GM21390 (cell line): ENCODE data around the gene GNLY.
"Not testable (repeated sequence)": the region's sequence is repeated elsewhere in the genome, so short reads cannot be mapped to it uniquely, and the experiment has no call there.

ENCODE experiments used
- ATAC-seq: cut with Tn5 transposase; IDR thresholded peaks from one replicate; pipeline ENCODE4 v1.9.1; 2021; ENCODE audit not compliant: unreplicated experiment

The GNLY gene

DNA sequence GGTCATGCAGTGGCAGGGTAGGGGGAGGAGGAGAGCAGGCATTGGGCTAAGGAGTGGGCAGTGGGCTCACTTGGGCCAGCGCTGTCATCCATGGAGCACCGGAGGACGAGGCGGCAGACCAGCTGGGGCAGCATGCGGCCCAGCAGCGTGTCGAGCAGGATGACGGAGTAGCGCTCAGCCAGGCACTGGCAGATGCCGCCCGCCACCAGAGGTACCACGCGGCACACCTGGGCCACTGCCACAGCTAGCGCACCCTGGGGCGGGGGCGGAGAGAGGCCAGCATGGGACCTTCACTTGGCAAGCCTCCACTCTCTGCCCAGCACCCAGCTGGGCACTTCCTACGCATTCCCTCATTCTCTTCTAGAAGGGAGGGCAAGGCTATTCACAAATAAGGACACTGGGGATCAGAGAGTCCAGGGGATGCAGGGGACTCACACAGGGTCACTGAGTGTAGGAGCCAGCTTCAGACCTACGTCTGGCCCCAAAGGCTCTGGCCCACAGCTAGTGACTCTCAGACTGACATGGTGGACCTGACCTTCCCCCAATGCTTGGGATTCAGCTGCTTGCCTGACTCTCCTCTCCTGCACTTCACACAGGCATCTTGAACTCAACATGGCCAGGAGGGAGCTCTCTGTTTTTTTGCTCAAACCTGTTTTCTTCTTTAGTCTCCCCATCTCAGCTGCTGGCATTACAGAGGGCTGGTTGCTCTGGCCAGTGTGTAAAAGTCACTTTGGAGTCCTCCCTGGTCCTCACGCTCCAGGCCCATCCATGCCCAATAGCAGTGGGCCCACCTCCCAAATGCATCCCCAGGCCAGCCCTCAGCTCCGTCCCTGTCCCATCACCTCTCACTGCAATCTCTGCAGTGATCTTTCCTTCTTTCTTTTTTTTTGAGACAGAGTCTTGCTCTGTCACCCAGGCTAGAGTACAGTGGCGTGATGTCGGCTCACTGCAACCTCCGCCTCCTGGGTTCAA is 30.3 kb upstream of the GNLY start:
- no peak for ATAC-seq

DNA sequence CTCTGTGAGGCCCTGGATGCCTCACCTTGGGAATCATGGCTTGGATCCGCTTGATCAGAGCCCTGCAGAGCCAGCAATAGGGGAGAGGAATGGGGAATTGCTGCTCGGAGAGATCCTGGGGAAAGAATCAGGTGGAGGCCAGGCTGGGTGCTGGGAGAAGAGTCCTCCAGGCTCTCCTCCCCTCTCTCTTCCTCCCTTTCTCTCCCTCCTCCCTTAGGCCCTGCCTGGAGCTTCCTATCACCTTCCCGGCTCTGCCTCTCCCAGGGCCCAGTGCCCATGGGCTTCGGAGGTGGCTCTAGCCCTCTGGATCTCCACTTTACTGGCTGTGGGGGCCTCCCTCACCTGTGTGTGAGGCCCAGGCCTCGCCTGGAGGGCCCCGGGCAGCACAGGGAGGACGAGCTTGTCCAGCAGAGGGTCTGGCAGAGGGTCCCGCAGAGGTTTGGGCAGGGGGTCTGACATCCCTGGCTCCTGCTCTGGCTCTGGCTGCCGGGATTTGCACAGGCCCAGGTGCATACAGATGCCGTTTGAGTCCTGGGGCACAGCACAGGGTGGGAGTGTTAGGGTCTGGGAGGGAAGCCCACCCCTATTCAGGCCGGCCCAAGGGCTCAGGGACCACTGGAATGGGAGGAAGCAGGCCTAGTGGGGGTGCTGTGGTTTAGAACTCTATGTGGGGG is 28.8 kb upstream of the GNLY start:
- ATAC-seq = no peak

DNA sequence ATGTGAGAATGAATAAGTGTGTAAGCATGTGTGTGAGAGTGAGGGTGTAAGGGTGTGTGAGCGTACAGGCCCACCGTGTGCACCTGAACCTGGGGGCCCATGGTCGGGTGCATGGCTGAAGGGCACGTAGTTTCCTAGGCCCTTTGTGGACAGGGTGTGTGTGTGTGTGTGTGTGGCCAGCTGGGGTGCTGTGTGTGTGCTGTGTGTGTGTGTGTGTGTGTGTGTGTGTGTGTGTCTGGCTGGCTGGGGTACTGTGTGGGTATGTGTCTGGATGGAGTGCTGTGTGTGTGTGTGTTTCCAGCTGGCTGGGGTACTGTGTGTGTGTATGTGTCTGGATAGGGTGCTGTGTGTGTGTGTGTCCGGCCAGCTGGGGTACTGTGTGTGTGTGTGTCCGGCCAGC is 28.1 kb upstream of the GNLY start:
- no peak for ATAC-seq

DNA sequence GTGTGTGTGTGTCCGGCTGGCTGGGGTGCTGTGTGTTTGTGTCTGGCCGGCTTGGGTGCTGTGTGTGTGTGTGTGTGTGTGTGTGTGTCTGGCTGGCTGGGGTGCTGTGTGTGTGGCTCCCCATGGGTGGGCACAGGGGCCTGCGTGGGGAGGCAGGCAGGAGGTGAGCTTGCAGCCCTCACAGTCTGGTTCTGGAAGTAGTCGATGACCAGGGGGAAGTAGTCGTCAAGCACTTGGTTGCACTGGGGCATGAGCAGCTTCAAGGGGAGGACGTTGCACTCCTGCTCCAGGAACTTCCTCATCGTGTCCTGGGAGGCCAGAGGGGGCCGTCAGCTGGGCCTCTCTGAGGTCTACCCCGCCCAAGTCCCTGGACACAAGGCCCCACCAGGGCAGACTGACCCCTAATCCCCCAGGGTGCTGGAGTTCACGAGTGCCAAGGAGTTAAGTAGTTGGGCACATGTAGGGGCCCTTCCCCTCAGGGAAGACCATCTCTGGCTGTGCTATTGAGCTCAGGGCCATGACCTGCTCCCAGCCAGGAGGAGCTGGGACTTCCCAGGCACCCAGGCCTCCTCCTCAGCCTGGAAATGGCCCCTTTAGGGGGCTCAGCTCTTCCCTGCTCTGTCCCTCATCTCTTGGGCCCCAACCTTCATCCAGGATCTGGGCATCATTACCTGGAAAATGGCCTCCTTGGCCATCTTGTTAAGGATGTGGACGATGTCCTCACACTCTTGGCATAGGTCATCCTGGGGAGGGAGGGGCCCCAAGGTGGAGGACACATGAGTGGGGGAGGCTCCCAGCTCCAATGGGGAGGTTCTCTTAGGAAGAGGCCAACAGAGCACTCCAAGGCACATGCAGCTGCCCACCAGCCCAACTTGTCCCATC is 27.5 kb upstream of the GNLY start:
- ATAC-seq = no peak

DNA sequence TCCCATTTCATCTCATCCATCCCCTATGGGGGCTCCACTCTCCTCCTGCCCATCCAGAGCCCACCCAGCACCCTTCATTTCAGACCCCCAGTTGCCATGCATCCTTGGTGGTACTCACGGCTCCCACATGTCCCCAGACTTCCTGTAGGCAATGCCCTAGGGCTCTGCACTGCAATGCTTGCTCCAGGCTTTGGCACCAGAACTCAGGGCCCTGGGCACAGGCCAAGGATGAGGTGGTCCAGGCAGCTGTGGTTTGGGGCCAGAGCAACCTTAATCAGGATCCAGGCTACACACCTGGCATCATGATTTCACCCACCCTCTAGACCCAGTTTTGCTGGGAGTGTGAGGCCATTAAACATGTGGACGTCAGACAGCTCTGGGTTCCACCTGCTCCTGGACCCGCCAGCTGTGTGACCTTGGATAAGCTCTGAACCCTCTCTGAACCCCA is 26.6 kb upstream of the GNLY start:
- ATAC-seq = no peak

DNA sequence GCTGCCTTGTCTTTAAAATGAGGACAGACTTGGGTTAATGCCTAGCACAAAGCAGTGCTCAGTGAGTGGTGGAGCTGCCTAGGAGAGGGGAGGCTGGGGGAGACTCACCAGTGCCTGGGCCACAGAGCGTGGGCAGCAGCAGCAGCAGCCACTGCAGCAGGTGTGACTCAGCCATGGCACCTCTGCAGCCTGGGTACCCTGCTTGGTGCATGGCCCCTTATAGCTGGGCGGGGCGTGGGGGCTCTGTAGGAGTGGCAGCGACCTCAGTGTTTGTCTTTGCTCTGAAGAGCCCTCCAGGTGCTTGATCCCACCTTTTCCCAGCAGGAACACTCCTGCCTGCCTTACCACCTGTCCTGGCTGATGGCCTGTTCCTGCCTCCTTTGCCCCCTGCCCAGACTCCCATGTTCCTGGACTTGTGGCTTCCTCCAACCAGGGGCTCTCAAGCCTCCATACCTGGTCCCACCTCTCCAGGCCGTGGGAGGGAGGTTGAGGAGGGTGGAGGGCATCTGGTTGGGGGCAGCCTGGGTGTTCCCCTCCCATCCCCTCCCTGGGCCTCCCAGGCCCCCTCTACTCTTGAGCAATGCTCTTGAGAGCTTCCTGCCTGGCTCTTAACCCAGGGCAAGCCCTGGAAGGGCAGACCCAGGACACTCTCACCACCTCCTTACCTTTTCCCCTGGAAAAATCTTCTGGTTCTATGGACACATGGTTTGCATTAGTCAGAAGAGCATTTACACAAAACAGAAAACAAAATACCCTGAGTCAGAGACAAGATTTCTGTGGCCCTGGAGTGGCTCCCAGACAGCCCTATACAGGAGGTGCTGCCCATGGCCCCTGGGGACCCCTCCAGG is 25.9 kb upstream of the GNLY start, which contains the start of gene SFTPB:
Gene SFTPB, minus strand, starts transcription at position 191 of the 848 bp plus-strand sequence. Its CDS starts 16 bp downstream, at position 175.
- no peak for ATAC-seq

DNA sequence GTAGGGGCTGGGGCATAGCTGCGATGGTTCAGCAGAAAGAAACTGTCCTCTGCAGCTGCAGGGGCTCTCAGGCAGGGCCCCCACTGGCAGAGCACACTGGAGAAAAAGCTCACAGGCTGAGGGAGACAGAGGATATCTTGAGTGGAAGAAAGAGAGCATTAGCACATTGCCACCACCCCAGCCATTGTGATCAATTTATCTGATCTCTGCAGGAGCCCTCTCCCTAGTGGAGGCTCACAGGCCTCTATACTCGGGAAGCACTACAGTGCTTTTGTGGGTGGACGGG is 25.4 kb upstream of the GNLY start:
- ATAC-seq = no peak

DNA sequence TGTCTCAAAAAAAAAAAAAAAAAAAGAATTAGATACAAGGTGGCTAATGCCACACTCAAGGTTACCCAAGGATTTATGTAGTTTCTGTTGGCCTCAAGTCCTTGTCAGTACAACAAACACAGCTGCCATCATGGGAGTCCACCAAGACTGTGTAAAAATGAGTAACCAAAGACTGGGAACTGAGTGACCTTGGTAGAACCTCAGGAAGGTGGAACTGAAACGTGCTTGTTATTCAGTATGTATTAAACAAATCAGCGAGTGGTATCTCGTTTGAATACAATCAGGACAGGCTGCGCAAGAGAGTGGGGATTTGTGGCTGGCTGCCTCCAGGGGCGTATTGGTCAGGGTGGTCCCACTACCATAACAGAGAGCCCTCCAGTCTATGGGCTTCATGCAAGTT is 24.6 kb upstream of the GNLY start:
- ATAC-seq = peak; percentile 75

DNA sequence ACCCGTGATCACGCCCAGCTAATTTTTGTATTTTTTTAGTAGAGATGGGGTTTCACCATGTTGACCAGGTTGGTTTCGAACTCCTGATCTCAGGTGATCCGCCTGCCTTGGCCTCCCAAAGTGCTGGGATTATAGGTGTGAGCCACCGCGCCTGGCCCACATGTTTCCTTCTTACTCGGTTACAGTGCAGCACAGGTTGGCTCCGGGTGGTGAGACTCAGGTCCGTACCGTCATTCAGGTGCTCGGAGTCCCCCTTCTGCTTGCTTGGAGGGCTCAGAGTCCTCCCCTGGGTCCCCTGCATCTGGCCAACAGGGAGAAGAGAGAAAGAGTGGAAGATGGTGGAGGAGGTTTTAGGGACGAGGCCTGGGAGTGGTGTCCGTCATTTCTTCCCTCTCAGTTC is 23.7 kb upstream of the GNLY start:
- not testable (repeated sequence) for ATAC-seq

DNA sequence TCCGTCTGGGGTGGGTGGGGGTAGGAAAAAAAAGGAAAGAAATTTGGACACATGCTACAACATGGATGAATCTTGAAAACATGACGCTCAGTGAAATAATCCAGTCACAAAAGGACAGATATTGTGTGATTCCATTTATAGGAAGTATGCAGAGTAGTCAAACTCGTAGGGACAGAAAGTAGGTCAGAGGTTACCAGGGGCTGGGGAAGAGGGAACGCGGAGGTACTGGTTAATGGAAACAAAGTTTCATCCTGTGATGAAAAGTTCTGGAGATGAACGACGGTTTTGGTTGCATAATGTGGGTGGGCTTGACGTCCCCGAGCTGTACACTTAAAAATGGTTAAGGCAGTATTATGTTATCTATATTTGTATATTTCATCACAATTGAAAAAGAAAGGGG is 21.7 kb upstream of the GNLY start:
- ATAC-seq = no peak

DNA sequence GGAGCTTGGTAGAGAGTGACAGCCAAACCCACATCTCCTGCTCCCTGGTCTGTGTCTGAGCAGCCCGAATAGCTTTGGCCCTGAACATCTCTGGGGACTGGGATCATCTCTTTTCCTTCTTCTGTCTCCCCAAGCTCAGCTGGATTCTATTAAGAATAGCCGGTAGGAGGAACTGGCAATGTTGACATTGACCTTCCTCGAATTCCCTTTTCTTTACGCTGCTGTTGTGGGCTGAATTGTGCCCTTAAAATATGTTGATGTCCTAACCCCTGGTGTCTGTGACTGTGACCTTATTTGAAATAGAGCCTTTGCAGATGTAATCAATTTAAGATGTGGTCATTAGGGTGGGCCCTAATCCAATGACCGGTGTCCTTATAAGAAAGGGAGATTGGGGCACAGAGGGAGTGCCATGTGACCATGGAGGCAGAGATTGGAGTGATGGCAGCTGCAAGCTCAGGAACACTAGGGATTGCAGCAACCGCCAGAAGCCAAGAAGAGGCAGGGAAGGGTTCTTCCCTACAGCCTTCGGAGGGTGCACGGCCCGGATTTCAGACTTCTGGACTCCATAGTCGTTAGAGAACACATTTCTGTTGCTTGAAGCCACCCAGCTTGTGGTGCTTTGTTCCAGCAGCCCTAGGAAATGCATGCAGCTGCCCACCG is 20.3 kb upstream of the GNLY start:
- no peak for ATAC-seq

DNA sequence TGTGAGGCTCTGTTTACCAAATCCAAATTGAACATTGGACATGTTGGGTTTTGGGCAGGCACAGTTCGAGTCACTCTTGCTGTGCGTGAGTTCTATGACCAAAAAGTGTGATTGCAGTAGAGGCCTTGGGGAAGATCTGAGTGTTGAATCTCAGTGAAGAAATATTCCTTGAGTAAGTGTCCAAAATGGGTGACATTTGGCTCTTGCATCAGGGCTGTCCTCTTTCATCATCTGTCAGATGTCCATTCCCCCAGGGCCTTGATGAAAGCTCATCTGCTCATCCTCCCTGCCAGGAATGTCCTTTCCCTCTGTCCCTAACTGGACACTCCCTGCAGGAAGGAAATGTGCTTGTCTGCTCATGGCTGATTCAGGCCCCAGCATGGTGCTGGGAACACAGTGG is 19.7 kb upstream of the GNLY start:
- no peak for ATAC-seq

DNA sequence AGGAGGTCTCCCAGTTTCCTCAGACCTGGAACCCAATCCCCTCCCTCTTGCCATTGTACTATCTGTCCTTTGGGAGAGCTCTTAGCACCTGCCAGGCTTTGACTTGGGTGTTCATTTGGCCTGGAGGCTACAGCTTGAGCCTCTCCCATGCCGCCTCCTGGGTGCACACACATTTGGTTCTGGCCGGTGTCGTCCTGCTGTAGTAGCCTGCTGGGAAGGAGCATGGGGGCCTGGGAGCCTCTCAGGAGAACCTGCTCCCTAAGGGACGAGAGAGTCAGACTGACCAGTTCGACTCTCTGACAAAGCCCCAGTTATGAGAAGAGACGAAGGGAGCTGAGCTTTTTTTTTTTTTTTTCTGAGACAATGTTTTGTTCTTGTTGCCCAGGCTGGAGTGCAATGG is 18.7 kb upstream of the GNLY start:
- no peak for ATAC-seq

DNA sequence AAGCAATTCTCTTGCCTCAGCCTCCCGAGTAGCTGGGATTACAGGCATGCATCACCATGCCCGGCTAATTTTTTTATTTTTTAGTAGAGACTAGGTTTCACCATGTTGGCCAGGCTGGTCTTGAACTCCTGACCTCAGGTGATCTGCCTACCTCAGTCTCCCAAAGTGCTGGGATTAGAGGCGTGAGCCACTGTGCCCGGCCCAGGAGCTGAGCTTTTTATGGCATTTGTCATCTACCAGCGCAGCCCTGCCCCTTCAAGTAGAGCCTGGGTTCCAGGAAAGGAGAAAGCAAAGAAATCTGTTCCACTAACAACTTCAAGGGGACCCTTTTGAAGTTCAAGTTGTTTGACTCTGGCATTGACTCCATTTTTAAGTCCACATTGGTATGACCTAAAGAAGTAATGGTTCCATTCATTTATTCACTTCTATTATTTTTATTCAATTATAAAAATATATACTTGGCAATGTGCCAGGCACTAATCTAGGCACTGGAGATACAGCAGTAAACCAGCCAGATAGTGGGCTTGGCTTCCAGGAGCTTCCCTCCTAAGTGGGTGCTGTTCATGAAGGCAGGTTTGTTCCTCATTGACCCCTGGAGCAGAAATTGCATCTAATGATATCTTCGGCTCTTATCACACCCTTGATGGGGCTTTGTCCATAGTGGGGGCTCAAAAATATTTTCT is 18.2 kb upstream of the GNLY start:
- ATAC-seq = no peak

DNA sequence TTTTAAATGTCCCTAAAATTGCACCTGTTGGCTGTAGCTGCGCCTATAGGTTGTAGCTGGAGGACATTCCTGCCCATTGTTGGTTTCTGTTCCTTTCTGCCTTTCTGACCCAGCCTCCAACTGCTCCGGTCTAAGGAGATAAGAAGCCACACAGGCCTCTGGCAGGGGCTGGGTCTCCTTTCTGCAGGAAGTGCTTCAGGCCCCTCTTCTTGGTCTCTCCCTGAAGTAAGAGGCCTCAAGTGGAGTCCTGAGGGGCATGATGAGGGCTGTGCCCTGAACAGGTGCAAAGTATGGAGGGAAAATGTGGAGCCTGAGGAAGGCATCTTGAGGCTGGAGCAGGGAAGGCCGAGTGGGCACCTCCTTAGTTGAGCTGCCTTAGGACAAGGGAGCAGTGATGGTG is 15.8 kb upstream of the GNLY start:
- no peak for ATAC-seq

DNA sequence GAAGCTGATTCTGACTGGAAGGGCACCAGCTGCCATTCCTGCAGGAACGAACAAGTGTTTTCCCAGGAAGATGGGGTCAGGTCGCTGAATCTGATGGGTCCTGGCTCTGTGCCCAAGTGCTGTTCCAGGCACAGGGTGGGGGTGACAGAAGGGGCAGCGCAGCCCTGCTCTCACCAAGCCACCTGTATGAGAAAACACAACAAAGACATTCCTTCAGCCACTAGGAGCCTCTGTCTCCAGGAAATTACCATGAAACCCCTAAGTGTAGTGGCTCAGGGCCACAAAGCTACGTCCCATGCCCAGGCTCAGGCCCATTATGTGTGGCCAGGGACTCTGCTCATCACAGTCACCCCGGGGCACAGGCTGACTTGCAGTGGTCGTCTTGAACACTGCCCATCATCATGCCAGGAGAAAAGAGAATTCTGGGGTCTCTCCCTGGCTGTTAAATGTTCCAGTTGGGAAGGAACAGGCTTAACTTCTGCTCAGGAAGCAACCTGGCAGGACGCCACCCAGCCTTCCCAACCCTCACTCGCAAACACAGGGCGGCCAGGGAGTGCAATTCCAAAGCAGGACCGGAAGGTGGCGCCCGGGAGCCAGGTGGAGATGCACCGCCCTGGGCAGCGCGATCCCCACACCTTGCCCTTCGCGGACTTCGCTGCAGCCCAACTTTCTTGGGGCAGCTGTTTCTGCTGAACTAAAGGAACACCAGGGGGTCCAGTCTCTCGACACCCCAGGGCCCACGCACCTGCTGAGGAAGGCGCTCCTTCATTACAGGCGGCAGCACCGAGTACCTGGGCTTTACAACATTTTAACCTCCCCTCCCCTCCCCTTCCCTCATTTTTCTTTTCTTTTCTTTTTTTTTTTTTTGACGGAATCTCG is 15.1 kb upstream of the GNLY start:
- no peak for ATAC-seq

DNA sequence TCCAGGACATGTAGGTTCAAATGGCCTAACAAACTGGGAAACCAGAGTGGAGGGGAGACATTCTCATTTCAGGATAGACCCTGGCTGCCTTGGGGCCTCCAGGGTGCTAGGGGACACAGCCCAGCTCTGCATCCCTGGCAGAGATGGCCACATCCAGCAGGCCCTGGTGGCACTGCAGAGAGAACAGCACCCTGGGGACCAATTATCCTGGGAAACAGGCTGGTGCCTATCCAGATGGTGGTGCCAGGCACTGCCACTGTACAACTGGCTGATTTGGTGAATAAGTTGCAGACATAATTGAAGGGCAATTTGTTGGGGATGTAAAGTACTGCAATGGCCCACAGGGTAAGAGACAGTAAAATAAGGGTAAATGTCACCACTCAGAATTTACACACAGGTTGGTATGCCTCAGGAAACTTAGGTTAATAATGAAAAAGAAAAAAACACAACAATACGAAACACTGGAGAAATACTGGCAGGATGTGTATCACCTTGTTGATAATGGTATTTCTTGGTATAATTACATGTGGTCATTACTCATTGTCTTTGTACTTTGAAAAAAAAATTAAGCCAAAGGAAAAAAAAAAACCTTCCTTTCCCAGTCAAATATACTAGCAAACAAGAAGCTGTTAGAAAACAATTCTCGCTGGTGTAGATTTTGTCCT is 13.3 kb upstream of the GNLY start:
- no peak for ATAC-seq

DNA sequence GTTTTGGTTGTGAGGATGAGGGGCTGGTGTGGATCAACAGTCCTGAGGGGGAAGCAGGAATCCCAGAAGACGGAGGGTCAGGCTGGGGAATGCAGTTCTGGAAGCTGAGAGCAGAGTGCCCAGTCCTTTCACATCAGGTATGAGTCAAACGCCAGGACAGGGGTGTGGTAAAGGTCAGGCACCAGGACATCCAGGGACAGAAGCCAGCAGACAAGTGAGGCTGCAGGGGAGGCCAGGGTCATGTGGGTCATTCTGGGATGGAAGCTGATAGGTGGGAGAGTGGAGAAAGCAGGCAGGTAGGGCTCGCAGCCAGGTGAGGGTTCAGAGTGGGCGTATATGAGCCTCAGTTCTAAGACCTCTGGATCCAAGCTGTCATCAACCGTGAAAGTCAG is 12.8 kb upstream of the GNLY start:
- no peak for ATAC-seq
